Measurements from ENCODE around the gene ACOT12. TPM values are rescaled to one million over a fixed set of nuclear protein-coding genes. Genes with fewer than 3 reads are reported as not detected.
A peak's percentile ranks its signal among the peaks of the same experiment; 100 is the strongest.

Gene ACOT12
- polyA plus RNA-seq (0.06 TPM in 1 of 3 replicates, not detected in the others), polyA minus RNA-seq (not detected in 3 replicates)
- not detected for polyA plus RNA-seq (2011; ENCODE audit: low read depth)
- not detected in 2 replicates for polyA plus RNA-seq (2011; cell fraction: cytosol; rRNA removed)
- not detected in 2 replicates for polyA plus RNA-seq (2011; cell fraction: nucleus; rRNA removed)
- not detected in 2 replicates for polyA plus RNA-seq (2012; ENCODE audit: low replicate concordance)
- not detected for polyA minus RNA-seq (2011; cell fraction: cytosol; rRNA and poly(A)+ RNA removed)
- polyA minus RNA-seq (2011; cell fraction: nucleus; rRNA and poly(A)+ RNA removed), result not detected in 2 replicates

GRCh38 chr5:81393783-81394718, at the start of gene ACOT12:
TSS of gene ACOT12 (minus strand) at chr5:81394134. CDS start at chr5:81394114, 20 bp downstream.
- Histone ChIP-seq H3K27me3 (ENCODE audit: control insufficient read depth, extremely low read depth, insufficient read depth, low read length) (peaks cover 4% of the 10 kb centered on the region), H4K20me1 (ENCODE audit: control insufficient read depth, extremely low read depth, insufficient read depth, low read length) (no peaks in the 10 kb centered on the region), H3K4me1 (ENCODE audit: control insufficient read depth, extremely low read depth, insufficient read depth, low read length) (no peaks in the 10 kb centered on the region), H3K27ac (ENCODE audit: control insufficient read depth, insufficient read depth, low read length) (no peak within 1 kb of the TSS), H3K79me2 (ENCODE audit: control insufficient read depth, insufficient read depth, low read length) (no peaks in the 10 kb centered on the region), H3K9me3 (ENCODE audit: control insufficient read depth, low read depth, low read length) (no peaks in the 10 kb centered on the region), H3K4me3 (ENCODE audit: control insufficient read depth in 2 of 3, extremely low read depth in 1 of 3, insufficient read depth in 2 of 3, low read depth in 1 of 3, low read length in 3 of 3) (peak within 1 kb of the TSS; percentile 18 to 53 (median 49)), H3K9ac (ENCODE audit: control insufficient read depth, extremely low read depth, insufficient read depth, low read length) (peak within 1 kb of the TSS; percentile 15), H2AFZ (ENCODE audit: control insufficient read depth, low read length) (peak within 1 kb of the TSS; percentile 51), H3K36me3 (ENCODE audit: control insufficient read depth in 2 of 2, extremely low read depth in 1 of 2, insufficient read depth in 2 of 2, low read length in 2 of 2) (no peaks in the 10 kb centered on the region), H3K4me2 (ENCODE audit: control insufficient read depth, extremely low read depth, insufficient read depth, low read depth, low read length) (peak within 1 kb of the TSS; percentile 69), H3K9me1 (ENCODE audit: control insufficient read depth, extremely low read depth, insufficient read depth, low read length) (no peaks in the 10 kb centered on the region)
- dilution Hi-C loops (cut with MboI; ENCODE audit: extremely low pct_ligation_motif_present, low sequenced_read_pairs), result no loop called here
- no peak for TF ChIP-seq CTCF (optimal IDR thresholded peaks at IDR 0.05 in 1 of 3, IDR thresholded peaks at IDR 0.05 in 1 of 3, conservative IDR thresholded peaks at IDR 0.05 in 1 of 3; ENCODE audit: extremely low read depth in 1 of 3, insufficient read depth in 2 of 3, low read length in 3 of 3)
- TF ChIP-seq EZH2 (IDR thresholded peaks at IDR 0.05; ENCODE audit: low read length), result peak; percentile 39
- FAIRE-seq, result no peak
- no peak for DNase-seq (ENCODE audit: low read depth, low spot score)

DNA sequence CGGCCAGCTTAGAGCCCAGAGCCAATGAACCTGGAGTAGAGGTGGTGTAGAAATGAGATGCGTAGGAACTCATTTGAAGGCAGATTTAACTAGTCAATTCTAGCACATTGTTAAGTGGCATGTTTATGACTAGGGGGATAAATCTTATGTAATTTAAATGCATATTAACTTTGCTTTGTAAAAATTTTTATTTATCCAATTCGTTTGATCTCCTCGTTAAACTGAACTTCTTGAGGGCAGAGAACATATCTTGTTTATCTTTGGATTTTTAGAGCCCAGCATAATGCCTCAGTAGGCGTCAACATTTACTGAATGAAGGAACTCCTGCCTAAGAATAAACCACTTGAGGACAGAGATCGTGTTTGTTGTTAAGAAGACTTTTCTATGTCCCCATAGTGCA, 41.1 kb upstream of the ACOT12 start:
- Histone ChIP-seq H3K27me3 (ENCODE audit: control insufficient read depth, extremely low read depth, insufficient read depth, low read length) (no peaks in the 10 kb centered on the region), H3K9ac (ENCODE audit: control insufficient read depth, extremely low read depth, insufficient read depth, low read length) (no peak overlapping the region), H3K9me1 (ENCODE audit: control insufficient read depth, extremely low read depth, insufficient read depth, low read length) (no peaks in the 10 kb centered on the region), H4K20me1 (ENCODE audit: control insufficient read depth, extremely low read depth, insufficient read depth, low read length) (no peaks in the 10 kb centered on the region), H3K9me3 (ENCODE audit: control insufficient read depth, low read depth, low read length) (no peaks in the 10 kb centered on the region), H3K4me1 (ENCODE audit: control insufficient read depth, extremely low read depth, insufficient read depth, low read length) (no peaks in the 10 kb centered on the region), H3K4me3 (ENCODE audit: control insufficient read depth in 2 of 3, extremely low read depth in 1 of 3, insufficient read depth in 2 of 3, low read depth in 1 of 3, low read length in 3 of 3) (no peak overlapping the region), H3K27ac (ENCODE audit: control insufficient read depth, insufficient read depth, low read length) (no peak overlapping the region), H3K79me2 (ENCODE audit: control insufficient read depth, insufficient read depth, low read length) (no peaks in the 10 kb centered on the region), H3K36me3 (ENCODE audit: control insufficient read depth in 2 of 2, extremely low read depth in 1 of 2, insufficient read depth in 2 of 2, low read length in 2 of 2) (no peaks in the 10 kb centered on the region), H3K4me2 (ENCODE audit: control insufficient read depth, extremely low read depth, insufficient read depth, low read depth, low read length) (no peak overlapping the region), H2AFZ (ENCODE audit: control insufficient read depth, low read length) (no peak overlapping the region)
- DNase-seq (ENCODE audit: low read depth, low spot score) (no peak), FAIRE-seq (no peak)
- no peak for TF ChIP-seq EZH2 (IDR thresholded peaks at IDR 0.05; ENCODE audit: low read length)
- TF ChIP-seq CTCF (optimal IDR thresholded peaks at IDR 0.05 in 1 of 3, IDR thresholded peaks at IDR 0.05 in 1 of 3, conservative IDR thresholded peaks at IDR 0.05 in 1 of 3; ENCODE audit: extremely low read depth in 1 of 3, insufficient read depth in 2 of 3, low read length in 3 of 3), result no peak
- dilution Hi-C loops (cut with MboI; ENCODE audit: extremely low pct_ligation_motif_present, low sequenced_read_pairs), result no loop called here

Measured in keratinocyte (primary cell).